Posterior vena cava (tissue), 2 donors: ENCODE results near the gene TERB1. TPM values are rescaled to one million over a fixed set of nuclear protein-coding genes. Genes with fewer than 3 reads are reported as not detected.
A peak's percentile ranks its signal among the peaks of the same experiment; 100 is the strongest.

Source experiments
- DNase-seq: peaks from one replicate; pipeline ENCODE4 v3.0.0-alpha.2; 2020; ENCODE audit warnings: low spot score
- intact Hi-C, 2 donors: fragments of 100-400 bp; cut with DNase I; formaldehyde crosslinking; loops; one replicate each; pipeline versions ENCODE4 v1.14.1 to v1.14.2; 2022 to 2023
- total RNA-seq, 2 donors: library from RNA; stranded (reverse); fragmentation: NEBNext Ultra II Directional; extraction: Animal tissue kit (Norgen Biotek cat#: 25700); gene quantifications; one replicate each; pipeline ENCODE4 v1.2.1, GENCODE V29; 2021
- donor health status: DM: yes; HTN: yes; CAD: no.
- donor health status: DM: yes; HTN: yes; CAD: no.

TERB1 gene
- total RNA-seq, 2 donors from 2014 or later, result 0.28 TPM; not detected in 1

- intact Hi-C loops, result no loop called here
- no peak for DNase-seq
Observed at GRCh38 chr16:66714062-66714461, 87.3 kb downstream of the TERB1 start.

- DNase-seq, result no peak
- intact Hi-C loops, result no loop called here
Observed at GRCh38 chr16:66713076-66713475, 88.3 kb downstream of the TERB1 start.

GRCh38 chr16:66712512-66712911, 88.9 kb downstream of the TERB1 start:
- intact Hi-C loops, result no loop called here
- DNase-seq, result no peak

- intact Hi-C loops, result no loop called here
- DNase-seq, result no peak
Observed at GRCh38 chr16:66711581-66711980, 89.8 kb downstream of the TERB1 start.

GRCh38 chr16:66706506-66706880, 94.9 kb downstream of the TERB1 start:
- DNase-seq, result no peak

GRCh38 chr16:66705790-66706505, 95.4 kb downstream of the TERB1 start:
- intact Hi-C loops, result no loop called here
- DNase-seq, result peak; percentile 91

More at GRCh38 chr16:66706506-66706880, 94.9 kb downstream of the TERB1 start:
- intact Hi-C loops, result no loop called here

Other genes starting within 250 kb of the TERB1 start
- 10 to 100 TPM; 22.0 to 25.4 TPM for gene CKLF, start 249.0 kb downstream of the TERB1 start, total RNA-seq
- gene CMTM1, start 235.1 kb downstream of the TERB1 start, total RNA-seq, result 1 to 10 TPM; 2.1 to 3.1 TPM
- gene CMTM2, start 222.1 kb downstream of the TERB1 start, total RNA-seq, result under 1 TPM in 1 of 2 donors, not detected in 1; 0.38 TPM
- 10 to 100 TPM; 25.8 to 29.7 TPM for gene CMTM3, start 196.9 kb downstream of the TERB1 start, total RNA-seq
- 10 to 100 TPM; 14.8 to 15.0 TPM for gene CMTM4, start 104.8 kb downstream of the TERB1 start, total RNA-seq
- 100 to 1,000 TPM; 159 to 192 TPM for gene DYNC1LI2, start 50.0 kb downstream of the TERB1 start, total RNA-seq
- gene NAE1, start 29.4 kb upstream of the TERB1 start, total RNA-seq, result 10 to 100 TPM; 37.4 to 37.6 TPM
- not detected for gene CA7, start 42.8 kb upstream of the TERB1 start, total RNA-seq
- gene PDP2, start 78.9 kb upstream of the TERB1 start, total RNA-seq, result 1 to 10 TPM; 5.0 to 5.5 TPM
- not detected for gene CDH16, start 117.3 kb upstream of the TERB1 start, total RNA-seq
- 10 to 100 TPM in 1 of 2 donors, 1 to 10 TPM in 1; 8.2 to 11.6 TPM for gene RRAD, start 124.0 kb upstream of the TERB1 start, total RNA-seq
- 10 to 100 TPM; 53.0 to 60.3 TPM for gene CIAO2B, start 132.8 kb upstream of the TERB1 start, total RNA-seq
- gene CES2, start 133.9 kb upstream of the TERB1 start, total RNA-seq, result 10 to 100 TPM; 26.7 to 31.3 TPM
- 1 to 10 TPM in 1 of 2 donors, under 1 TPM in 1; 0.10 to 1.3 TPM for gene CES3, start 159.7 kb upstream of the TERB1 start, total RNA-seq
- gene CES4A, start 187.0 kb upstream of the TERB1 start, total RNA-seq, result 1 to 10 TPM; 2.8 to 7.4 TPM
- gene CBFB, start 227.6 kb upstream of the TERB1 start, total RNA-seq, result 10 to 100 TPM; 39.7 to 42.0 TPM